HepG2 (cell line): ENCODE results near the gene KBTBD13. TPM values are rescaled to one million over a fixed set of nuclear protein-coding genes. Genes with fewer than 3 reads are reported as not detected.

ENCODE experiments used
- ATAC-seq: fragments of 200-7000 bp; cut with Tn5 transposase; 3 replicates; pipeline ENCODE4 v1.9.1; 2020; ENCODE audit warnings: mild to moderate bottlenecking, moderate library complexity
- BruUV-seq: library from RNA; stranded (reverse); fragments of 400-500 nt; replicated peaks from 2 replicates; lab custom pipeline; 2021; lab: Mats Ljungman, UMichigan
- CTCF ChIA-PET: fragments of 300-600 bp; formaldehyde crosslinking; extraction: SDS; loops from one replicate; lab custom pipeline; 2021; ENCODE audit warnings: low total read pairs, inconsistent platforms, low intra/inter-chr PET ratio; lab: Yijun Ruan, JAX
- POLR2A ChIA-PET: fragments of 350-600 bp; sonication (Branson Sonifier 250); formaldehyde crosslinking; loops from one replicate; lab custom pipeline; 2020; ENCODE audit warnings: antibody characterized with exemption, inconsistent platforms; lab: Yijun Ruan, JAX
- DNase-seq: peaks from one replicate; pipeline ENCODE4 v3.0.0-alpha.2; 2015; ENCODE audit warnings: low spot score
- FAIRE-seq: peaks from 3 replicates; lab custom pipeline; 2011; peaks lifted over from hg19 to GRCh38; lab: Jason Lieb, UNC
- H2AFZ ChIP-seq: one replicate; pipeline ENCODE4 v1.6.1; 2011; ENCODE audit warnings: low read length, inconsistent platforms
- H3K27ac ChIP-seq: fragments of 300-600 bp; 3 replicates; pipeline ENCODE4 v1.8.0; 2011; ENCODE audit warnings: mixed run types, mild to moderate bottlenecking, mixed read lengths, low read length, inconsistent platforms; ENCODE audit not compliant: insufficient read depth; ENCODE audit errors: extremely low read length
- H3K27me3 ChIP-seq, 2 experiments: fragments of 200-600 bp in 1 of 2; 2 replicates in 1 of 2; 3 replicates in 1 of 2; pipeline versions ENCODE4 v1.6.0 to v1.8.0; 2011; ENCODE audit warnings: low read length in 2 of 2, mild to moderate bottlenecking in 2 of 2, moderate library complexity in 2 of 2, inconsistent platforms in 1 of 2; ENCODE audit not compliant: insufficient read depth in 2 of 2, control insufficient read depth in 1 of 2
- H3K36me3 ChIP-seq, 2 experiments: fragments of 200-600 bp in 1 of 2; replicated peaks in 1 of 2; 2 replicates in 1 of 2; 3 replicates in 1 of 2; pipeline versions ENCODE4 v1.5.1 to v1.8.0; 2011; ENCODE audit warnings: low read length in 2 of 2, inconsistent platforms in 1 of 2; ENCODE audit not compliant: insufficient read depth in 2 of 2, control insufficient read depth in 1 of 2
- H3K4me1 ChIP-seq: 2 replicates; pipeline ENCODE4 v1.5.1; 2012; ENCODE audit warnings: low read length, inconsistent platforms; ENCODE audit not compliant: insufficient read depth
- H3K4me2 ChIP-seq: 2 replicates; pipeline ENCODE4 v1.6.0; 2011; ENCODE audit warnings: low read depth, low read length, inconsistent platforms
- H3K4me3 ChIP-seq, 3 experiments: fragments of 200-600 bp in 1 of 3; sonication (generic), shearing (Covaris generic) in 1 of 3; replicated peaks in 1 of 3; 2 replicates each; pipeline ENCODE4 v1.5.1; 2011 to 2016; ENCODE audit warnings: low read length in 3 of 3, inconsistent platforms in 2 of 3, low read depth in 2 of 3, mild to moderate bottlenecking in 2 of 3, control low read depth in 1 of 3, mixed read lengths in 1 of 3; ENCODE audit not compliant: insufficient read depth in 1 of 3
- H3K79me2 ChIP-seq: one replicate; pipeline ENCODE4 v1.6.1; 2011; ENCODE audit warnings: low read length, inconsistent platforms; ENCODE audit not compliant: insufficient read depth
- H3K9ac ChIP-seq: 2 replicates; pipeline ENCODE4 v1.6.0; 2011; ENCODE audit warnings: mild to moderate bottlenecking, low read depth, low read length, inconsistent platforms; ENCODE audit not compliant: insufficient read depth
- H3K9me3 ChIP-seq: 2 replicates; pipeline ENCODE4 v1.5.1; 2012; ENCODE audit warnings: mild to moderate bottlenecking, low read length
- H4K20me1 ChIP-seq: 2 replicates; pipeline ENCODE4 v1.6.0; 2011; ENCODE audit warnings: inconsistent platforms, mild to moderate bottlenecking, low read length, moderate library complexity; ENCODE audit not compliant: insufficient read depth
- CREBL2 ChIP-seq: sonication (generic); formaldehyde crosslinking; IDR thresholded peaks from 2 replicates; pipeline ENCODE4 v1.8.1; 2023; ENCODE audit warnings: missing genetic modification reagents, mild to moderate bottlenecking, borderline replicate concordance
- CSRNP1 ChIP-seq: sonication (generic); formaldehyde crosslinking; IDR thresholded peaks from 2 replicates; pipeline ENCODE4 v1.8.1; 2023; ENCODE audit warnings: mild to moderate bottlenecking, missing genetic modification reagents
- KLF13 ChIP-seq: sonication (generic); formaldehyde crosslinking; IDR thresholded peaks from 2 replicates; pipeline ENCODE4 v1.4.0; 2020; ENCODE audit warnings: mild to moderate bottlenecking, missing genetic modification reagents
- NCOA5 ChIP-seq: sonication (generic); formaldehyde crosslinking; IDR thresholded peaks from 2 replicates; pipeline ENCODE4 v1.4.0; 2020; ENCODE audit warnings: missing genetic modification reagents
- PATZ1 ChIP-seq: sonication (generic); formaldehyde crosslinking; IDR thresholded peaks from 2 replicates; pipeline ENCODE4 v1.4.0; 2020; ENCODE audit warnings: missing genetic modification reagents
- PHF20 ChIP-seq: sonication (generic); formaldehyde crosslinking; IDR thresholded peaks from 2 replicates; pipeline ENCODE4 v1.5.0; 2020; ENCODE audit warnings: mild to moderate bottlenecking, missing genetic modification reagents
- RBAK ChIP-seq: sonication (generic); formaldehyde crosslinking; IDR thresholded peaks from 2 replicates; pipeline ENCODE4 v1.5.1; 2020; ENCODE audit warnings: mild to moderate bottlenecking, missing genetic modification reagents
- RFXANK ChIP-seq: IDR thresholded peaks from 2 replicates; pipeline ENCODE4 v1.6.1; 2016
- SIN3A ChIP-seq: IDR thresholded peaks from 2 replicates; pipeline ENCODE4 v1.6.1; 2011; ENCODE audit warnings: low read depth, mild to moderate bottlenecking, control low read depth, low read length, borderline replicate concordance
- TAF15 ChIP-seq: fragments of 200-400 bp; formaldehyde crosslinking; IDR thresholded peaks from one replicate; pipeline ENCODE4 v1.6.1; 2018; ENCODE audit warnings: mild to moderate bottlenecking, low read depth, low read length; ENCODE audit not compliant: poor library complexity, severe bottlenecking
- TBX2 ChIP-seq: sonication (generic); formaldehyde crosslinking; IDR thresholded peaks from 2 replicates; pipeline ENCODE4 v1.5.0; 2020; ENCODE audit warnings: missing genetic modification reagents, mild to moderate bottlenecking, borderline replicate concordance
- ZNF562 ChIP-seq: sonication (generic); formaldehyde crosslinking; IDR thresholded peaks from 2 replicates; pipeline ENCODE4 v1.8.0; 2022; ENCODE audit warnings: missing genetic modification reagents, borderline replicate concordance
- ZNF766 ChIP-seq: sonication (generic); formaldehyde crosslinking; IDR thresholded peaks from 2 replicates; pipeline ENCODE4 v1.5.0; 2020; ENCODE audit warnings: missing genetic modification reagents, borderline replicate concordance
- WGBS: methylation state at CpG from one replicate; pipeline ENCODE4 v1.1.6; 2017; ENCODE audit warnings: low lambda C conversion rate; 5-methylcytosine and 5-hydroxymethylcytosine counted together
- in situ Hi-C: cut with HindIII; loops from 2 replicates; pipeline ENCODE4 v1.10.0; 2017; ENCODE audit warnings: low pct_unique_long_range_greater_than_20kb; ENCODE audit not compliant: extremely low pct_ligation_motif_present
- intact Hi-C: fragments of 100-400 bp; cut with micrococcal nuclease; formaldehyde crosslinking; loops from one replicate; pipeline ENCODE4 v1.10.0; 2022; ENCODE audit not compliant: unreplicated experiment
- polyA plus RNA-seq, 8 experiments: library from polyadenylated mRNA; depleted of rRNA in 3 of 8; stranded (reverse) in 7 of 8; unstranded in 1 of 8; fragments of >200 nt; fragmentation: Illumina TruSeq in 4 of 8; extraction: Trizol in 4 of 8; gene quantifications; 2 replicates each; pipeline versions ENCODE4 v1.2.1 to v1.2.3, GENCODE V29; 2011 to 2016; ENCODE audit warnings: low read depth in 4 of 8, missing spikeins in 1 of 8, mixed read lengths in 1 of 8; ENCODE audit not compliant: insufficient read depth in 1 of 8
- total RNA-seq, 5 experiments: library from RNA; depleted of rRNA; stranded (reverse); fragments of >200 nt; fragmentation: Illumina TruSeq; extraction: Trizol; gene quantifications; 2 replicates each; pipeline ENCODE4 v1.2.3, GENCODE V29; 2016; ENCODE audit warnings: low read depth in 1 of 5

Gene KBTBD13
- total and polyA plus RNA-seq, 2 of the 13 experiments (the other 11 are each of a cell fraction or from before 2014, with no cell fraction given), result not detected

- TF ChIP-seq TAF15 (no peak), RBAK (CRISPR knock-in tag) (no peak), NCOA5 (CRISPR knock-in tag) (no peak), TBX2 (CRISPR knock-in tag) (no peak), RFXANK (CRISPR knock-in tag) (no peak), KLF13 (CRISPR knock-in tag) (no peak), PATZ1 (no peak)
These were observed 34.2 kb downstream of the KBTBD13 start (continued) for GRCh38 chr15:65110676-65111292.

- 96% methylated on average over 2 of the region's 2 CpGs for WGBS
- no peak within 1 kb of the TSS for H3K27ac ChIP-seq
- no peak within 1 kb of the TSS for H2AFZ ChIP-seq
- H3K9ac ChIP-seq, result no peak within 1 kb of the TSS
- no peaks in the 10 kb centered on the region for H3K9me3 ChIP-seq
- intact Hi-C loops, result no loop called here
- H3K4me1 ChIP-seq, result no peaks in the 10 kb centered on the region
- ATAC-seq (no peak), DNase-seq (no peak), FAIRE-seq (no peak)
- CTCF ChIA-PET, result no interaction called here
- no peak within 1 kb of the TSS for H3K4me2 ChIP-seq
- no peak within 1 kb of the TSS for H3K4me3 ChIP-seq
- in situ Hi-C loops, result no loop called here
- no peaks in the 10 kb centered on the region; a peak in 1 of 5 replicates for H3K27me3 ChIP-seq
- H3K36me3 ChIP-seq, result peaks cover 21 to 45% of the 10 kb centered on the region in 2 experiments
- no peak for TF ChIP-seq ZNF766 (CRISPR knock-in tag)
- TF ChIP-seq CREBL2 (CRISPR knock-in tag), result no peak
- no peak for TF ChIP-seq SIN3A
- no peak for TF ChIP-seq ZNF562
- no peak for TF ChIP-seq PHF20 (CRISPR knock-in tag)
- TF ChIP-seq CSRNP1 (CRISPR knock-in tag), result no peak
- TF ChIP-seq, all 625 proteins: peak for 0
- no TSS peak for BruUV-seq
- no peaks in the 10 kb centered on the region for H3K79me2 ChIP-seq
- H4K20me1 ChIP-seq, result no peaks in the 10 kb centered on the region
- POLR2A ChIA-PET, result no interaction called here
These were observed 38.5 kb downstream of the KBTBD13 start, which contains the start of gene UBAP1L for GRCh38 chr15:65115086-65115485. Gene UBAP1L (minus strand): TSS chr15:65115200. CDS start chr15:65106215, 8,985 bp downstream.
